Activated naive CD4-positive, alpha-beta T cell treated with anti-CD3 and anti-CD28 coated beads, Interleukin-2, amount 50 U/mL, for 72 hours (primary cell): ENCODE data around the gene UBE2L6. TPM values are rescaled to one million over a fixed set of nuclear protein-coding genes. Genes with fewer than 3 reads are reported as not detected.

Experiments
- total RNA-seq, 2 donors: library from RNA; stranded (reverse); gene quantifications; one replicate each; pipeline ENCODE4 v1.2.3, GENCODE V29; 2022

Gene UBE2L6
- total RNA-seq, 2 donors from 2014 or later = 122 to 188 TPM

Other genes starting within 250 kb of the UBE2L6 start
- gene TNKS1BP1, start 242.7 kb downstream of the UBE2L6 start, total RNA-seq = 10 to 100 TPM in 1 of 2 donors, 1 to 10 TPM in 1; 5.6 to 17.7 TPM
- gene SSRP1, start 231.8 kb downstream of the UBE2L6 start, total RNA-seq = 100 to 1,000 TPM in 1 of 2 donors, 10 to 100 TPM in 1; 59.9 to 250 TPM
- not detected for gene P2RX3, start 229.3 kb downstream of the UBE2L6 start, total RNA-seq
- gene PRG3, start 186.5 kb downstream of the UBE2L6 start, total RNA-seq = not detected
- gene PRG2, start 177.0 kb downstream of the UBE2L6 start, total RNA-seq = 1 to 10 TPM in 1 of 2 donors, under 1 TPM in 1; 0.97 to 2.4 TPM
- gene SLC43A3, start 140.6 kb downstream of the UBE2L6 start, total RNA-seq = 100 to 1,000 TPM in 1 of 2 donors, 10 to 100 TPM in 1; 68.9 to 247 TPM
- 1 to 10 TPM in 1 of 2 donors, not detected in 1; 1.4 TPM for gene RTN4RL2, start 107.1 kb downstream of the UBE2L6 start, total RNA-seq
- gene SLC43A1, start 52.0 kb downstream of the UBE2L6 start, total RNA-seq = 10 to 100 TPM; 11.4 to 26.0 TPM
- gene TIMM10, start 36.9 kb downstream of the UBE2L6 start, total RNA-seq = 10 to 100 TPM; 86.8 to 90.1 TPM
- not detected for gene SMTNL1, start 30.1 kb downstream of the UBE2L6 start, total RNA-seq
- gene SERPING1, start 30.0 kb upstream of the UBE2L6 start, total RNA-seq = 1 to 10 TPM in 1 of 2 donors, not detected in 1; 1.6 TPM
- 1 to 10 TPM in 1 of 2 donors, not detected in 1; 1.4 TPM for gene YPEL4, start 82.2 kb upstream of the UBE2L6 start, total RNA-seq
- gene CLP1, start 90.1 kb upstream of the UBE2L6 start, total RNA-seq = 10 to 100 TPM; 15.5 to 23.5 TPM
- 10 to 100 TPM; 49.5 to 59.6 TPM for gene ZDHHC5, start 100.4 kb upstream of the UBE2L6 start, total RNA-seq
- gene MED19, start 144.5 kb upstream of the UBE2L6 start, total RNA-seq = 10 to 100 TPM; 10.6 to 11.2 TPM
- gene TMX2, start 144.9 kb upstream of the UBE2L6 start, total RNA-seq = 10 to 100 TPM; 51.1 to 52.7 TPM
- 100 to 1,000 TPM; 156 to 237 TPM for gene SELENOH, start 173.8 kb upstream of the UBE2L6 start, total RNA-seq
- gene BTBD18, start 184.1 kb upstream of the UBE2L6 start, total RNA-seq = not detected
- 10 to 100 TPM; 10.4 to 19.7 TPM for gene CTNND1, start 194.1 kb upstream of the UBE2L6 start, total RNA-seq